Superior temporal gyrus (tissue), 1 donor: ENCODE measurements around the gene GBGT1.

Experiments
- DNase-seq: peaks from one replicate; pipeline ENCODE4 v3.0.0-alpha.2; 2016; ENCODE audit errors: extremely low spot score

GBGT1 gene

DNA sequence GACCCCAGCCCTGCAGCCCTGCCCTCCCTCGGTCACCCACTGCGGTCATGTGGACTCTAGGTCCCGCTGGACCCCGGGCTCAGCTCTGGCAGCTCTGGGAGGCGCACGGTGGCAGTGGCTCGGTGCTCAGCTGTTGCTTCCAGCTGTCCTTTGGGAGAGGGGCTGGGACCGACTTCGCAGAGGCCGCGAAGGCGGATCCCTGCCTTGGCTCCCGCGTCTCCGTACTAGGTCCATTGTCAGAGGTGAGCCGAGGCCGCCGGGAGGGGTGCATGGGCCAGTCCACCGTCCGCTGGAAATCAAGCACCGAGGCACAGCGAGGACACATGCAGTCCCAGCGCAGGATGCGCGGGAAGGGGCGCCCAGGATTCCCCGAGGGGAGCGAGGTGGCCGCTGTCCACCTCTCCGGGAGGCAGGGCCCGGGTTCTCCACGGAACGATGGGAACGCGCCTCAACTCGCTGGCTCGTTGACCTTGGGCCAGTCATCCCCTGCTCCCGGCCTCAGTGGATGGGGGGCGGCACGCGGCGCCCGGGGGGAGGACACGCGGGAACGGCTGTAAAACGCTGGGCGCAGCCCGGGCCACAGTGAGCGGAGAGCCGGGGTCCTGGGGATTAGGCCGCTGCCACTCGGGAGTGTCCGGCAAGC lies 732 bp downstream of the GBGT1 start:
- DNase-seq, result no peak

GRCh38 chr9:133161547-133161950 lies 2.2 kb downstream of the GBGT1 start:
- DNase-seq, result no peak

- peak; percentile 65 for DNase-seq
These were observed 2.8 kb downstream of the GBGT1 start for GRCh38 chr9:133160742-133161546.

DNA sequence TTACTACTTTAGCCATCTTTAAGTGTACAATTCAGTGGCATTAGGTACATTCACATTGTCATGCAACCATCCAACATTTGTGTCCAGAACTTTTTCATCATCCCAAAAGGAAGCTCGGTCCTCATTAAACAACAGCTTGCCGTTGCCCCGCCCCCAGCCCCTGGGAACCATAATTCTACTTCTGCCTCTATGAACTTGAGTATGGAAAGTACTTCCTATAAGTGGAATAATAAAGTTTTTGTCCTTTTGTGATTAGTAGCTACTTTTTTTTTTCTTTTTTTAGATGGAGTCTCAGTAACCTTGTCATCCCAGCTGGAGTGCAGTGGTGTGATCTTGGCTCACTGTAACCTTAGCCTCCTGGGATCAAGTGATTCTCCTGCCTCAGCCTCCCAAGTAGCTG lies 5.0 kb downstream of the GBGT1 start:
- DNase-seq, result no peak

GRCh38 chr9:133155156-133155555 lies 8.6 kb downstream of the GBGT1 start:
- no peak for DNase-seq

GRCh38 chr9:133154097-133154989 lies 9.4 kb downstream of the GBGT1 start:
- no peak for DNase-seq

DNA sequence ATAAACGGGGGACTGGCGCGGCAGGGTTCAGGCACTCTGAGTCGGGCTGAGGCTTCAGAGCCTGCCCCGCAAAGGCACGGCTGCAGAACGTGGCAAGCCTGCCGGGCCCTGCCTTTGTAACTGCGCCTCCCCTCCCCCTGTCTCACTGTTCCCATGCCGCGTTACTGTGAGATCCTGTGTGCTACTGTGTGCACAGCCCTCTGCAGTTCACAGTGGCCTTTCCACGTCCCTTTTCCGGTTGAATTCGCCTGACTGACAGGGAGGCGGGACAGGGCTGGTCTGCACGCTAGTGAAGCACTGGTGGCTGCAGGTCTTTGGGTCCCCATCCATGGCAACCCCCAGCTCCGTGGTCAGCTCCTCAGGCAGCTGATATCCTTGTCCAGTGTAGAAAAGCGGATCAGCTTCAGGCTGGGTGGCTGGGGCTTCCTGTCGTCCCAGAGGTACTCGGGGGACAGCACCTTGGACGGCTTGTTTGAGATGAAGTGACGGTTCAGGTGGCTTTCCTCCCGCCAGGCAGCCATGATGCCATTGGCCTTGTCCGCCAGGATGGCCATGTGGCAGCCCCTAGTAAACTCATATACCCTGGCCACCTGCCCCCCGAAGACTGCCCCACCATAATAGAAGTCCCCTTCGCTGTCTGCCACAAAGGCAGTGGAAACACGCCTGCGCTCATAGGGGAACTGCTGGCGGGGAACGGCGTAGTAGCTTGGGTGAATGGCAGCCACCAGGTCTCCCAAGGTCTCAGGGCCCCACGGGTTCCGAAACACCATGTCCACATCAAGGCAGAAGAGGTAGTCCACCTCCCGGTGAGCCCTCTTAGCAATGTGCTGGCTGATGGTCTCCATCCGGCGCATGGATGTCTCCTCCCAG lies 10.3 kb downstream of the GBGT1 start:
- no peak for DNase-seq

DNA sequence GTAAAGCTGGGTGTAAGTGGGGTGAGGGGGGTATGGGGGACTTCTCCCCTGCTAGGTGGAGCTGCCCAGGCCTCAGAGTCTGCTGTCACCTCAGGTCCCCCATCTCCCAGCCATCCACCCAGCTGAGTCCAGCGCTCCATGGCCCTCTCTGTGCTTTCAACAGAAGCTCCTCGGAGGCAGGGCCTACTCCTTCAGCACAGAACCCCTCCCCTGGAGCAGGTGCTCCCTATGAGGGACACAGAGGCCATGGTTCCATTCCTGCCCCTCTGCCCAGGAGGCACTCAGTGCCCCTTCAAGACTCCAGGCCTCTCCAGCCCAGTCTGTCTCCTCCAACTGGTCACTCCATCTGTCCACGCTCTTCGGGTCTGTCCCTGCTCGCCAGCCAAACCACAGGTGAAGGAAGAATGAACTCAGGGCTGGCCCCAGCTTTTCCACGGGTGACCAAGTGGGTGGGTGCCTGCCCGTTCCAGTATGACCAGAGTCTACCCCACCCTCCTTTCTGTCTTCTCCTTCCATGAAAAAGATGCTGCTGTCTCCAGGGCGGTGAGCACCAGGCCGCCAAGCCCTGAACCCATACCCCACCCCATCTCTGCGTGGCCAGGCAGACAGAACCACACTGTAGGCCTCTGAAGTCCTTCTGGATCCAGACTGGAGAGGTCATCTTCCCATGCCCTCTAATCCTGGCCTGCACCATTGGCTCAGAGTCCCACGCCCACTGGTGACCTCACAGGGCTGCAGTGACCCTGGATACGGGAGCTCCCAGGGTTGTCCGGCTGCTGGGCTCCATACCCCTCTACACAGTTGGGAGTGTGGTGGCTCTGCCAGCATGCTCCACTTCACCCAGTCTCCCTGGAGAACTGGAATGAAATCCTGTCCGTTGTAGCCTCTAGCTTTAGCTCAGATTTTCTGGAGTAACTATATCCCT lies 11.9 kb downstream of the GBGT1 start:
- no peak for DNase-seq

GRCh38 chr9:133151041-133151440 lies 12.7 kb downstream of the GBGT1 start:
- DNase-seq, result no peak

DNA sequence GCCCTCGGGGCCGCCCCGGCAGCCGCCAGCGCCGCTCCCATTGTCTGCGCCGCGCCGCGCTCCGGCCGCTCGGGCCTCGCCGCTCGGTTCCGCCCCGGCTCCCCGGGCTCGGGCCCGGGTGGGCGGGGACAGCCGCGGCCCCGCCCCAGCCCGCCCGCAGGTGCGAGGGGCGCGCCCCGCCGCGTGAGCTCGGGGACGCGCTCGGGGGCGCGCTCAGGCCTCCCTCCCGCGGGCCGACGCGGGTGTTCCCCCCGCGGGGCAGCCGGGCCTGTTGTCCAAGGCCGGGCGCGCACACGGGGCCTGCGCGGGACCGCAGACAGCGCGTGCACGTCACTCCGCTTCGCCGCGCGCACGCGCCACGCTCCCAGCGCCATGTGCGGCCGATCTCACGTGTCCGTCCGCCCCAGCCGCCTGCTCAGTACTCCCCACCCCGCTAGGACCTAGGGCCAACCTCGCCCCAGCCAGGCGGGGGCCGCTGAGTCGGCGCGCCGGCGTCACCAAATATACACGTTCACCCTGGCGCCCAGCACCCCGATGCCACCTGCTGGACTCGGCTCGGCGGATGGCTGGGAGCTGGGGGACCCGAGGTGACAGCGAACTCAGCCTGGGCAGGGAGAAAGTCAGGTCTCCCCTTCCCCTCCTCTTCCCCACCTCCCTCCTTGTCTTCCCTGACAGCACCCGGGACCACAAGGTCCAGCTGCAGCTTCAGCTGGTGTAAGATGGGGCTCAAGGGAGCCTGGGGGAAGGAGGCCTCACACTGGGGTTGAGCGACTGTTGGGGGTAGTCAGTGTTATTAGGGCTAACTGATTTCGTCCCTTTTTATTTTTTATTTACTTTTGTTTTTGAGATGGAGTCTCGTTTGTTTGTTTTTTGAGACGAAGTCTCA lies 14.3 kb downstream of the GBGT1 start:
- peak; percentile 88 for DNase-seq

DNA sequence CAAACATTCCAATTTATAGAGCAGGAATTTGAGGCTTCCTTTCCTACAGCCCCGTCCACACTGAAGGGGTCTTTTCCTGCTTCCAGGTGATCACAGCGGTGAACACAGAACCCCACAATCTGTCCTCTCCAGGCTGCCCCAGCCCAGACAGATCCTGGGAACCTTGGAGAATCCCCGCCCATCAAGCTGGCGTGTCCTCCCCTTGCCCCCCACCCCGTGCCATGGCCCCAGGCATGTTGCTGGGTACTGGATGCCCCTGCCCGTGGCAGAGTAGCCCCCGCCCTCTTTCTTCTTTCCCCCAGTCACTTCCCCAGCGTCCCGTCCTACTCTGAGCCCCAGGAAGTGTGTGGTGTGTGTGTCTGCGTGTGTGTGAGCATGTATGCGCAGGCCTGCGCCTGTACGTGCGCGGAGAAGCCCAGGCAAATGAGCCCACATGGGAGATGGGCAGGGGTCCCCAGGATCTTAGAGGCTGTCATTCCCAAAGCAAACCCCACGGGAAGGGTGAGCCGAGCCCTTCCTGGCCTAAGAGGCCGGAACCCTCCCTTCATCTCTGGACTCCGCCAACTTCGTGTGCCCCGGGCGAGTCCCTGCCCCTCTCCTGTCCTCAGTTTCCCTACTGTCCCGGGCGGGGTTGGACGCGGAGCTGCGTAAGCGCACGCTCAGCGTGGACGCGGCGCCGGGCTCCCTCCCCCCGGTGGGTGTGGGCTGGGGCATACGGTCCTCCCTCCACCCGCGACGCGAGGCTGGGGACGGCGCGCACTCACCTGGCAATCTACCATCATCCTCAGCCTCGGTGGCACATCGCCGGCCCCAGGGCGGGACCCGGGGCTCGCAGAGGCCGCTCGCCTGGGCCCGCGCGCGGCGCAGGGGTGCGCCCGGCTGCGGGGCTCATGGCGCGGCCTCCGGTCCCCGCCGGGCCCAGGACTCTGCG lies 15.2 kb downstream of the GBGT1 start:
- DNase-seq, result peak; percentile 28

- DNase-seq, result peak; percentile 89
These were observed 16.1 kb downstream of the GBGT1 start for GRCh38 chr9:133147412-133148198.

GRCh38 chr9:133146746-133147411 lies 16.8 kb downstream of the GBGT1 start:
- DNase-seq, result no peak

- peak; percentile 73 for DNase-seq
These were observed 18.5 kb downstream of the GBGT1 start for GRCh38 chr9:133144904-133145851.

- peak; percentile 76 for DNase-seq
These were observed 19.4 kb downstream of the GBGT1 start for GRCh38 chr9:133144142-133144903.
